ENCODE results near the gene MANSC4. TPM values are rescaled to one million over a fixed set of nuclear protein-coding genes. Genes with fewer than 3 reads are reported as not detected.

MANSC4 gene
- not detected in 2 replicates for total RNA-seq (2016; rRNA removed; fragmentation: Illumina TruSeq; extraction: Trizol)
- not detected in 2 replicates for total RNA-seq (2016; cell fraction: cytosol; rRNA removed; fragmentation: Illumina TruSeq; extraction: Trizol; ENCODE audit: low read depth)
- not detected in 2 replicates for total RNA-seq (2016; cell fraction: insoluble cytoplasmic fraction; rRNA removed; fragmentation: Illumina TruSeq; extraction: Trizol)
- not detected in 2 replicates for total RNA-seq (2016; cell fraction: membrane; rRNA removed; fragmentation: Illumina TruSeq; extraction: Trizol)
- total RNA-seq (2016; cell fraction: nucleus; rRNA removed; fragmentation: Illumina TruSeq; extraction: Trizol), result not detected in 2 replicates
- not detected in 2 replicates for polyA plus RNA-seq (2011; rRNA removed)
- not detected in 2 replicates for polyA plus RNA-seq (2011; cell fraction: cytosol; rRNA removed)
- polyA plus RNA-seq (2011; cell fraction: nucleus; rRNA removed), result not detected in 2 replicates
- not detected in 2 replicates for polyA plus RNA-seq (2012)
- polyA plus RNA-seq (2016; cell fraction: cytosol; fragmentation: Illumina TruSeq; extraction: Trizol; ENCODE audit: low read depth), result not detected in 2 replicates
- polyA plus RNA-seq (2016; cell fraction: insoluble cytoplasmic fraction; fragmentation: Illumina TruSeq; extraction: Trizol; ENCODE audit: low read depth), result not detected in 2 replicates
- polyA plus RNA-seq (2016; cell fraction: membrane; fragmentation: Illumina TruSeq; extraction: Trizol; ENCODE audit: low read depth), result not detected in 2 replicates
- not detected in 2 replicates for polyA plus RNA-seq (2016; cell fraction: nucleus; fragmentation: Illumina TruSeq; extraction: Trizol; ENCODE audit: insufficient read depth, low read depth)
- not detected in 2 replicates for polyA minus RNA-seq (2011; rRNA and poly(A)+ RNA removed; ENCODE audit: low replicate concordance)
- polyA minus RNA-seq (2011; cell fraction: cytosol; rRNA and poly(A)+ RNA removed), result not detected in 2 replicates
- polyA minus RNA-seq (2011; cell fraction: nucleus; rRNA and poly(A)+ RNA removed), result not detected in 2 replicates
- Bru-seq, nascent RNA, result percentile 9 among the genes with signal in this experiment
- percentile 10 among the genes with signal in this experiment for BruChase-seq, experiment 1, labeled RNA remaining after a 6-hour chase
- not detected for BruChase-seq, experiment 2, labeled RNA remaining after a 2-hour chase
- long read RNA-seq, experiment 1, result 0 reads
- long read RNA-seq, experiment 2, result 0 reads

DNA sequence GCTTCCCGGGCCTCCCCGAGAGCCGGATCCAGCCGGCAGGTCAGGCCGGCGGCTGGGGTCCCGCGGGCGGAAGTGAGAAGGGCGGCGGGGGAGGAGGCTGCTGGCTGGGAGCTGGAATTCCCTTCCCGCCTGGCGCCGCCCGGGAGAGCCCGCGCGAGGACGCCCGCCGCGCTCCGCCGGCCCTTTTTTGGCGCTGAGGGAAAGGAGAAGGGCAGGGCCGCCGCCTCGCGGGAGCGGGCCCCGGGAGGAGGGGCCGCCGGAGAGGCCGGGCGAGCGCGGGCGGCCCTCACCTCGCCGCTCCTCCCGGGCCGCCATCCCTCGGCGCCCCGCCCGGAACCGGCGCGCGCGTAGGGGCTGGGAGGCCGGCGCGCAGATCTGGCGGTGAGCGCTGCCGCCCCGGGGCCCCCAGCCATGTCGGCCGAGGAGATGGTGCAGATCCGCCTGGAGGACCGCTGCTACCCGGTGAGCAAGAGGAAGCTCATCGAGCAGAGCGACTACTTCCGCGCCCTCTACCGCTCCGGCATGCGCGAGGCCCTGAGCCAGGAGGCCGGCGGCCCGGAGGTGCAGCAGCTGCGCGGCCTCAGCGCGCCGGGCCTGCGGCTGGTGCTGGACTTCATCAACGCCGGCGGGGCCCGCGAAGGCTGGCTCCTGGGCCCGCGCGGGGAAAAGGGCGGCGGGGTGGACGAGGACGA, at the start of gene MANSC4, which contains the start of gene KLHL42:
MANSC4 (minus strand) TSS at position 317 of the 692 bp plus-strand sequence. CDS start 8,960 bp downstream, outside the sequence.
KLHL42 (plus strand) TSS at position 314 of the 692 bp plus-strand sequence; CDS start at position 412, 98 bp downstream.
- in situ Hi-C loops (cut with HindIII; ENCODE audit: extremely low pct_ligation_motif_present, low pct_unique_long_range_greater_than_20kb), result no loop called here
- TF ChIP-seq CEBPB (IDR thresholded peaks at IDR 0.05; ENCODE audit: borderline replicate concordance, low read depth, low read length) (no peak), THYN1 (CRISPR knock-in tag; IDR thresholded peaks at IDR 0.05; ENCODE audit: borderline replicate concordance, low read depth) (no peak), ZNF768 (CRISPR knock-in tag; IDR thresholded peaks at IDR 0.05) (no peak), HNF4A (CRISPR knock-in tag; IDR thresholded peaks at IDR 0.05) (no peak), CHD4 (IDR thresholded peaks at IDR 0.05; ENCODE audit: borderline replicate concordance, low read length) (no peak), POLR2G (IDR thresholded peaks at IDR 0.05; ENCODE audit: low read depth, low read length) (peak; percentile 78), SMAD1 (CRISPR knock-in tag; IDR thresholded peaks at IDR 0.05; ENCODE audit: borderline replicate concordance, low read depth) (0 out of 2 replicates have a peak, but pooled peaks have one; percentile 37), YY1 (IDR thresholded peaks at IDR 0.05; ENCODE audit: insufficient read depth, insufficient replicate concordance, low read depth, low read length) (peak; percentile 76), AGO2 (optimal IDR thresholded peaks at IDR 0.05; ENCODE audit: low read depth, low read length) (peak; percentile 65)
- TF ChIP-seq, protein P1, sequence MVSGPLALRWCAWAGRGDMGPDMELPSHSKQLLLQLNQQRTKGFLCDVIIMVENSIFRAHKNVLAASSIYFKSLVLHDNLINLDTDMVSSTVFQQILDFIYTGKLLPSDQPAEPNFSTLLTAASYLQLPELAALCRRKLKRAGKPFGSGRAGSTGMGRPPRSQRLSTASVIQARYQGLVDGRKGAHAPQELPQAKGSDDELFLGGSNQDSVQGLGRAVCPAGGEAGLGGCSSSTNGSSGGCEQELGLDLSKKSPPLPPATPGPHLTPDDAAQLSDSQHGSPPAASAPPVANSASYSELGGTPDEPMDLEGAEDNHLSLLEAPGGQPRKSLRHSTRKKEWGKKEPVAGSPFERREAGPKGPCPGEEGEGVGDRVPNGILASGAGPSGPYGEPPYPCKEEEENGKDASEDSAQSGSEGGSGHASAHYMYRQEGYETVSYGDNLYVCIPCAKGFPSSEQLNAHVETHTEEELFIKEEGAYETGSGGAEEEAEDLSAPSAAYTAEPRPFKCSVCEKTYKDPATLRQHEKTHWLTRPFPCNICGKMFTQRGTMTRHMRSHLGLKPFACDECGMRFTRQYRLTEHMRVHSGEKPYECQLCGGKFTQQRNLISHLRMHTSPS (CRISPR knock-in tag; IDR thresholded peaks at IDR 0.05; ENCODE audit: low read depth), result 0 out of 2 replicates have a peak, but pooled peaks have one; percentile 4
- TF ChIP-seq, protein P2, sequence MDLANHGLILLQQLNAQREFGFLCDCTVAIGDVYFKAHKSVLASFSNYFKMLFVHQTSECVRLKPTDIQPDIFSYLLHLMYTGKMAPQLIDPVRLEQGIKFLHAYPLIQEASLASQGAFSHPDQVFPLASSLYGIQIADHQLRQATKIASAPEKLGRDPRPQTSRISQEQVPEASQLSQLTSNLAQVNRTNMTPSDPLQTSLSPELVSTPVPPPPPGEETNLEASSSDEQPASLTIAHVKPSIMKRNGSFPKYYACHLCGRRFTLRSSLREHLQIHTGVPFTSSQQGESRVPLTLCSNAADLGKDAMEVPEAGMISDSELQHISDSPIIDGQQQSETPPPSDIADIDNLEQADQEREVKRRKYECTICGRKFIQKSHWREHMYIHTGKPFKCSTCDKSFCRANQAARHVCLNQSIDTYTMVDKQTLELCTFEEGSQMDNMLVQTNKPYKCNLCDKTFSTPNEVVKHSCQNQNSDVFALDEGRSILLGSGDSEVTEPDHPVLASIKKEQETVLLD (CRISPR knock-in tag; IDR thresholded peaks at IDR 0.05; ENCODE audit: low read depth), result no peak

More for the DNA sequence above, at the start of gene MANSC4, which contains the start of gene KLHL42:
- H3K36me3 ChIP-seq (replicated peaks in 1 of 2; ENCODE audit: control insufficient read depth in 1 of 2, insufficient read depth in 2 of 2, low read length in 2 of 2), result no peaks in the 10 kb centered on the region; a peak in 1 of 5 replicates
- H4K20me1 ChIP-seq (ENCODE audit: insufficient read depth, low read length), result no peaks in the 10 kb centered on the region
- H3K4me2 ChIP-seq (ENCODE audit: low read depth, low read length), result peak within 1 kb of the TSS; percentile 94
- intact Hi-C loops (cut with micrococcal nuclease; ENCODE audit: unreplicated experiment), result no loop called here
- no TSS peak for BruUV-seq (replicated peaks)
- CTCF ChIA-PET (ENCODE audit: low intra/inter-chr PET ratio, low total read pairs), result no interaction called here
- peaks cover 24% of the 10 kb centered on the region for H3K79me2 ChIP-seq (ENCODE audit: insufficient read depth, low read length)
- H3K4me1 ChIP-seq (ENCODE audit: insufficient read depth, low read length), result peaks cover 34% of the 10 kb centered on the region
- POLR2A ChIA-PET, result interaction anchor here (0.9 to 1.6 kb wide), 8 partner anchors 8 to 184 kb away, joined by 3 to 4 read pairs (median 3); no protein-coding TSS in a partner anchor
- peak within 1 kb of the TSS; percentile 76 for H2AFZ ChIP-seq (ENCODE audit: low read length)
- peak within 1 kb of the TSS; percentile 82 for H3K9ac ChIP-seq (ENCODE audit: insufficient read depth, low read depth, low read length)
- H3K4me3 ChIP-seq (replicated peaks in 1 of 3; ENCODE audit: insufficient read depth in 1 of 3, low read depth in 2 of 3, low read length in 3 of 3), result peak within 1 kb of the TSS; percentile 86 to 91 (median 89)
- WGBS (ENCODE audit: low lambda C conversion rate), result 0% methylated on average over 1 of the region's 92 CpGs
- H3K27ac ChIP-seq (ENCODE audit: extremely low read length, insufficient read depth, low read length), result peak within 1 kb of the TSS; percentile 86
- DNase-seq (ENCODE audit: low spot score), result peak; percentile 30
- H3K27me3 ChIP-seq (ENCODE audit: control insufficient read depth in 1 of 2, insufficient read depth in 2 of 2, low read length in 2 of 2), result no peaks in the 10 kb centered on the region
- FAIRE-seq, result no peak
- no peaks in the 10 kb centered on the region for H3K9me3 ChIP-seq (ENCODE audit: low read length)
- ATAC-seq, result peak; percentile 88
